GM23338 (cell line): ENCODE measurements around the gene PSAPL1. TPM values are rescaled to one million over a fixed set of nuclear protein-coding genes. Genes with fewer than 3 reads are reported as not detected.

ENCODE experiments used
- ATAC-seq: fragments of 200-7000 bp; cut with Tn5 transposase; 3 replicates; pipeline ENCODE4 v1.9.1; 2020
- DNase-seq: peaks from one replicate; pipeline ENCODE4 v3.0.0-alpha.2; 2015; ENCODE audit warnings: low spot score
- H2AFZ ChIP-seq: fragments of 200-600 bp; sonication (generic); 2 replicates; pipeline ENCODE4 v1.8.0; 2016; ENCODE audit warnings: antibody characterized with exemption, mild to moderate bottlenecking, moderate library complexity
- H3F3A ChIP-seq: fragments of 200-600 bp; sonication (generic); replicated peaks from 2 replicates; pipeline ENCODE4 v1.8.0; 2017; ENCODE audit warnings: antibody characterized with exemption, mixed run types, low read depth
- H3K27ac ChIP-seq: fragments of 200-600 bp; sonication (generic); 2 replicates; pipeline ENCODE4 v1.6.1; 2016; ENCODE audit warnings: low read depth
- H3K27me3 ChIP-seq: fragments of 200-600 bp; sonication (generic); 2 replicates; pipeline ENCODE4 v1.8.0; 2016; ENCODE audit warnings: mild to moderate bottlenecking, mixed run types, moderate library complexity; ENCODE audit not compliant: insufficient read depth
- H3K36me3 ChIP-seq: fragments of 200-600 bp; sonication (generic); 2 replicates; pipeline ENCODE4 v1.8.0; 2016; ENCODE audit warnings: mild to moderate bottlenecking; ENCODE audit not compliant: insufficient read depth
- H3K4me1 ChIP-seq: fragments of 200-600 bp; sonication (generic); 2 replicates; pipeline ENCODE4 v1.8.0; 2016; ENCODE audit warnings: mild to moderate bottlenecking, moderate library complexity; ENCODE audit not compliant: insufficient read depth
- H3K4me2 ChIP-seq: fragments of 200-600 bp; sonication (generic); 2 replicates; pipeline ENCODE4 v1.7.1; 2017; ENCODE audit warnings: mixed run types
- H3K4me3 ChIP-seq: fragments of 200-600 bp; sonication (generic); 2 replicates; pipeline ENCODE4 v1.6.1; 2016; ENCODE audit warnings: mixed run types
- H3K79me2 ChIP-seq: fragments of 200-600 bp; sonication (generic); replicated peaks from 2 replicates; pipeline ENCODE4 v1.8.0; 2017; ENCODE audit warnings: mild to moderate bottlenecking; ENCODE audit not compliant: insufficient read depth
- H3K9me2 ChIP-seq: fragments of 200-600 bp; sonication (generic); 2 replicates; pipeline ENCODE4 v1.8.0; 2017; ENCODE audit not compliant: insufficient read depth
- H4K20me1 ChIP-seq: fragments of 200-600 bp; sonication (generic); replicated peaks from 2 replicates; pipeline ENCODE4 v1.8.0; 2017; ENCODE audit warnings: mild to moderate bottlenecking; ENCODE audit not compliant: insufficient read depth
- H3K27ac Mint-ChIP-seq: 2 replicates; pipeline ENCODE4 v1.8.0; 2020; ENCODE audit warnings: inconsistent platforms, mild to moderate bottlenecking, moderate library complexity, mixed read lengths
- H3K27me3 Mint-ChIP-seq: 3 replicates; pipeline ENCODE4 v1.8.0; 2022; ENCODE audit warnings: low read depth, mild to moderate bottlenecking, moderate library complexity, mixed read lengths, inconsistent platforms; ENCODE audit not compliant: insufficient read depth, poor library complexity
- H3K36me3 Mint-ChIP-seq: 3 replicates; pipeline ENCODE4 v1.8.0; 2021; ENCODE audit warnings: low read depth, mild to moderate bottlenecking, inconsistent platforms, moderate library complexity, mixed read lengths
- H3K4me1 Mint-ChIP-seq: 3 replicates; pipeline ENCODE4 v1.8.0; 2020; ENCODE audit warnings: mild to moderate bottlenecking, inconsistent platforms, mixed read lengths
- H3K4me3 Mint-ChIP-seq: 3 replicates; pipeline ENCODE4 v1.8.0; 2021; ENCODE audit warnings: moderate library complexity, mild to moderate bottlenecking, inconsistent platforms, mixed read lengths
- H3K9me3 Mint-ChIP-seq: 3 replicates; pipeline ENCODE4 v1.8.0; 2020; ENCODE audit warnings: moderate library complexity, mild to moderate bottlenecking, inconsistent platforms, mixed read lengths
- CREB1 ChIP-seq: fragments of 250-450 bp; sonication (Bioruptor Pico); IDR thresholded peaks from 2 replicates; pipeline ENCODE4 v1.5.0; 2020; ENCODE audit warnings: low read depth, mild to moderate bottlenecking, moderate library complexity
- CTCF ChIP-seq, 2 experiments: fragments of 200-600 bp in 1 of 2; sonication (generic) in 1 of 2; conservative IDR thresholded peaks; 2 replicates each; pipeline versions ENCODE4 v1.5.1 to v1.6.1; 2016 to 2017; ENCODE audit warnings: antibody characterized with exemption in 2 of 2, low read depth in 2 of 2, mild to moderate bottlenecking in 2 of 2, moderate library complexity in 1 of 2
- ETS1 ChIP-seq: IDR thresholded peaks from 2 replicates; pipeline ENCODE4 v1.6.1; 2016; ENCODE audit warnings: antibody characterized with exemption
- EZH2 ChIP-seq: fragments of 200-600 bp; sonication (generic); IDR thresholded peaks from one replicate; pipeline ENCODE4 v1.8.0; 2017; ENCODE audit warnings: antibody characterized with exemption, mild to moderate bottlenecking, low read depth; ENCODE audit not compliant: unreplicated experiment
- EZH2phosphoT487 ChIP-seq: fragments of 200-600 bp; sonication (generic); IDR thresholded peaks from one replicate; pipeline ENCODE4 v1.8.1; 2018; ENCODE audit warnings: antibody characterized with exemption; ENCODE audit not compliant: unreplicated experiment
- JUNB ChIP-seq: IDR thresholded peaks from one replicate; pipeline ENCODE4 v1.6.1; 2016; ENCODE audit warnings: antibody characterized with exemption; ENCODE audit not compliant: unreplicated experiment
- NANOG ChIP-seq: IDR thresholded peaks from 2 replicates; pipeline ENCODE4 v1.6.1; 2016; ENCODE audit warnings: antibody characterized with exemption, borderline replicate concordance
- POLR2AphosphoS5 ChIP-seq: IDR thresholded peaks from 2 replicates; pipeline ENCODE4 v1.6.1; 2016; ENCODE audit warnings: antibody characterized with exemption, low read depth
- REST ChIP-seq: IDR thresholded peaks from one replicate; pipeline ENCODE4 v1.6.1; 2018; ENCODE audit warnings: antibody characterized with exemption; ENCODE audit not compliant: unreplicated experiment
- STAT1 ChIP-seq: IDR thresholded peaks from one replicate; pipeline ENCODE4 v1.6.1; 2016; ENCODE audit warnings: antibody characterized with exemption; ENCODE audit not compliant: unreplicated experiment
- ZNF114 ChIP-seq: fragments of 250-450 bp; sonication (Bioruptor Pico); IDR thresholded peaks from 2 replicates; pipeline ENCODE4 v1.5.0; 2020; ENCODE audit warnings: mild to moderate bottlenecking, moderate library complexity
- ZNF331 ChIP-seq: fragments of 250-450 bp; sonication (Bioruptor Pico); IDR thresholded peaks from 2 replicates; pipeline ENCODE4 v1.5.0; 2020; ENCODE audit warnings: low read depth, mild to moderate bottlenecking, moderate library complexity
- ZNF462 ChIP-seq: fragments of 250-450 bp; sonication (Bioruptor Pico); IDR thresholded peaks from 2 replicates; pipeline ENCODE4 v1.5.0; 2020; ENCODE audit warnings: mild to moderate bottlenecking, moderate library complexity
- polyA plus RNA-seq: library from polyadenylated mRNA; unstranded; fragments of >200 nt; fragmentation: Nextera tagmentation; extraction: Ambion mirVana; gene quantifications from 2 replicates; pipeline ENCODE4 v1.2.1, GENCODE V29; 2016
- total RNA-seq: library from RNA; depleted of rRNA; stranded (reverse); fragments of >200 nt; shearing (Covaris generic); gene quantifications from 2 replicates; pipeline ENCODE4 v1.2.3, GENCODE V29; 2014

The PSAPL1 gene
- total and polyA plus RNA-seq, 2 experiments from 2014 or later: not detected

- Histone ChIP-seq H3K27me3 (no peaks in the 10 kb centered on the region), H2AFZ (no peak overlapping the region), H3K9me2 (0 out of 2 replicates have a peak, but pooled peaks cover 4% of the 10 kb centered on the region), H3F3A (no peaks in the 10 kb centered on the region), H3K36me3 (no peaks in the 10 kb centered on the region), H3K27ac (no peak overlapping the region), H3K4me1 (no peaks in the 10 kb centered on the region), H3K4me2 (no peak overlapping the region), H3K4me3 (no peak overlapping the region), H3K79me2 (no peaks in the 10 kb centered on the region), H4K20me1 (no peaks in the 10 kb centered on the region)
- H3K4me1 Mint-ChIP-seq: peaks cover 3% of the 10 kb centered on the region; the same call in 1 of the 3 replicates
- ATAC-seq: no peak
- H3K36me3 Mint-ChIP-seq: no peaks in the 10 kb centered on the region; the same call in 2 of the 3 replicates
- H3K27me3 Mint-ChIP-seq: peaks cover 13% of the 10 kb centered on the region
- no peak for DNase-seq
- H3K9me3 Mint-ChIP-seq: peaks cover 2% of the 10 kb centered on the region; the same call in 2 of the 3 replicates
- TF ChIP-seq ZNF462 (CRISPR knock-in tag) (no peak), JUNB (no peak), EZH2phosphoT487 (no peak), NANOG (no peak), CTCF (conservative IDR thresholded peaks at IDR 0.05; ENCODE audit: low read depth in 2 of 2) (no peak), ETS1 (no peak), EZH2 (no peak), STAT1 (no peak), ZNF114 (no peak), REST (no peak), CREB1 (CRISPR knock-in tag) (no peak), ZNF331 (CRISPR knock-in tag) (no peak), POLR2AphosphoS5 (no peak)
- H3K27ac Mint-ChIP-seq: no peak overlapping the region
- H3K4me3 Mint-ChIP-seq: no peak overlapping the region
Measured at GRCh38 chr4:7398788-7399439, 35.8 kb downstream of the PSAPL1 start.
